Fibroblast of peridontal ligament (primary cell): ENCODE results near the gene XYLB.

ENCODE experiments used
- DNase-seq: peaks from one replicate; pipeline ENCODE4 v3.0.0-alpha.2; 2010; ENCODE audit errors: extremely low read depth

XYLB gene

DNA sequence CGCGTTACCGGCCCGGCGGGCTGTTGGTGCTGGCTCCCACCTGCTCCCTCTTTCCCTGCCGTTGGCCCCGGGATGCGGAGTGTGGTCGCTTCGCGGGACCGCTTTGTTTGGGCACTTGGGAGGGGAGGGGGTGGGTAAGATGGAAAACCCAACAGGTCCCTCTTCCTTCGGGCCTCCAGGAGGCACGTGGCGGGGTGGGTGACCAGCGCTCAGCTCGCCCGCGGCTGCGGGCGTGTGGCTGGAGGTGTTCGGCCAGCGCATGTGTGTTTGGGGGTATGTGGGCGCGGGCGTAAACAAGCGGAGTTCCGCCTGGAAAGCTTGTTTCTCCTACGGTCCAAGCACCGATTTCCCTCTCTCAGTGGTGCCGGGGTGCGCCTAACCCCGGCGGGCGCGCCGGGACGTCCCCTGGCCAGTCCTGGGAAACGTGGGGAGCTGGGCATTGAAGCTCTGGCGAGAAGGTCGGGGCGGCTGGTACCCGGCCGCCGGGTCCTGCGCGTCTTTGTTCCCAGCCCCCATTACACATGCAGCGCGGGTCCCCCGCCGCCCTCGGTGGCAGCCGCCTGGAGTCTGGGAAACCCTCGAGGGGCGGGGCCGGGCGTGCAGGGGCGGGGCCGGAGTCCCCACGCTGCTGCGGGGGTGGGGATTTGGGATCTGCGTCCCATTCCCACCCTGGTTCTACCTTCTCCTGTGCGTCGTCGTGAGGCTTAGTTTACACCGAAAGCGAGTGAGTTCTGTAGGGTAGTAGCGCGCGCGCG, 108.5 kb downstream of the XYLB start:
- DNase-seq, result peak; percentile 10

DNA sequence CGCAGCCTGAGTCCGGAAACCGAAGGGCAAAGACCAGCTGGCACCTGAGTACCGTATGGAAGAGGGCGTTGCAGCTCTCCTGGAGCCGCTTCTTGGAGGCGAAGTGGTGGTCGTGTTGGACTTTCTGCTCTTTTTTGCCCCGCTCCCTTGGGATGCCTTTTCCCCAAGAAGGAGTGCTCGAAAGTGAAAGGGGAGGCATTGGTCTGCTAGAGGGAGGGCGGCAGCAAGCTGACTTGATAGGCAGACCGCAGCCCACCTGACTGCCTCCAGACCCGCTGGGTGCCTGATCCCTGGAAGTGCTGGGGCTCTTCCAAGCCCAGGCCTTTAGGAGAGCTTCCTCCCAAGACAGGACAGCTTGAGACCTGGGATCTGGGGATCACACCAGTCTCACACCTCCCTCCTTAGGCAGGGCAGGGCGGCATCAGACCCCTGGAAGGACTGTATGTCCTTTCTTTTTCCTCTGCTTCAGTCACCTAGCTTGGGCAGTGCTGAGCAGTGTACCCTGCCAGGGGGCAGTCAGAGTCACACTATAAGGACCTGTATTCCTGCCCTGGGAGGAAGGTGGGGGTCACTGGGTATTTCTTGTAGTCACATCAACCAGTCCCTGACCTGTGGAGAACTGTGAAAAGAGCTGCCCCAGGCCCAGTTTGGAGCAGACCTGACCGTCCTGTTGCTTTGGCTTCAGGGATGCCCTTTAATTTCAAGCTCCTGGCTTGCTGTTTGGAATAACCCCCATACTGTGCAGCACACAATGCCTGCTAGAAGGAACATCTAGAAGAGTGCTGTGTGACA, 109.2 kb downstream of the XYLB start:
- peak; percentile 20 for DNase-seq

DNA sequence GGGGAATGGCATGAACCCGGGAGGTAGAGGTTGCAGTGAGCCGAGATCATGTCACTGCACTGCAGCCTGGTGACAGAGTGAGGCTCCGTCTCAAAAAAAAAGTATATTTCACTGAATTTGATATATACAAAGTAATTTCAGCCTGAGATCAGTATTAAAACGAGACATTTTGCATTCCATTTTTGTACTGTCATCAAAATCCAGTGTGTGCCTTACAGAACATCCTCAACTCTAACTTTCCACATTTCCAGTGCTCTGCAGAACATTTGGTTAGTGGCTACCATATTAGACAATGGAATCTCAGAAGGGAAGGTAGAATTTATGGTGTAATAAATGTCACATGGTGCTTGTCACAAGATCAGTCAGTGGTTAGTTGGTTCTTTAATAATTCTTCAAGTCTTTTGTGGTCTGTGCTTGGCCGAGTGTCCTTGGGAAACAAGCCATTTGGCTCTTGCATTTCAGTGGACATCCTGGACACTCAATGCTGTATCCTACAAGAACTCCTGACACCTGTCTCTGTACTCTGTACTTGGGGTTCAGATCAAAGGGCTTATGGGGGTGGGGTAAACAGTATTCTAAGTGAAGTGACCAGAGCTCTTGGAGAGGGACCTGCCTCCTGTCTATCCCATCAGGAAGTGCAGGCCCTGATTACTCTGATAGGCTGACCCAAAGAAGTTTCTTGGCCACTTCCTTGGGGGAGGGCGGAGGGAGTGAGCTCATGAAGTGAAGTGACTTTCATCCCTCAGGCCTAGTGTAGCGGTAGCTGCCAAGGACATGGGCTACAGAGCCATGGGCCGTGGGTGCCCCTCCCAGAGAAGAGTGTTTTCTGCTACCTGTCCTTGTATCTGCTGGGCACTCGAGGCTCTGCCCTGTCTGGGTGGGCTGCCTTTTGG, 110.8 kb downstream of the XYLB start:
- DNase-seq, result peak; percentile 7

DNA sequence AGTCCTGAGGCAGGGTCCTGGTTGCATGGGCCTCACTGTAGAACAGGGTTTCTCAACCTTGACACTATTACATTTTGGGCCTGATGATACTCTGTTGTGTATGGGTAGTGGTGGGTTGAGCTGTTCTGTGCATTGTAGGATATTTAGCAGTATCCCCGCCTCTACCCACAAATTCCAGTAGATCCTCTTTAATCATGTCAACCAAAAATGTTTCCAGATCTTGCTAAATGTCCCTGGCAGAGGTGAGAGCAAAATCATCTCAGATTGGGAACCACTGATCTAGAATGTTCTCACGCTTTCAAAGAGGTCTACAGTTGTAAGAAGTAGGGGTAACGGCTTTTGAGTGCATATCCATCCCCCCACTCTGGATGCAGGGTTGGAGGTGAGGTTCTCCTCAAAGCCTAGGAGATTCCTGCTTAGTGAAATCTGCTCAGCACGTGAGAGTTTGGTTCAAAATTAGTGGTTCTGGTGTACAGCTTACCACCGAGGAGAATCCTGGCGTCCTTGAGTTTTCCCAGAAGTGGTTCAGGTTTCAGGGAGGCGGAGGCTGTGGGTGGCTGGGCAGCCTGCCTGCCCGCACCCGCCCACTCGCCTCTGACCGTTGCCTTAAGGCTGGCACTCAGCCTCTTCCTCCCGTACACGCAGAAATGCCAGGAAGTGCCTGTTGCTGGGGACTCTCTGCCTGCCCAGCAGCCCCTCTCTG, 112.4 kb downstream of the XYLB start:
- DNase-seq, result peak; percentile 87

DNA sequence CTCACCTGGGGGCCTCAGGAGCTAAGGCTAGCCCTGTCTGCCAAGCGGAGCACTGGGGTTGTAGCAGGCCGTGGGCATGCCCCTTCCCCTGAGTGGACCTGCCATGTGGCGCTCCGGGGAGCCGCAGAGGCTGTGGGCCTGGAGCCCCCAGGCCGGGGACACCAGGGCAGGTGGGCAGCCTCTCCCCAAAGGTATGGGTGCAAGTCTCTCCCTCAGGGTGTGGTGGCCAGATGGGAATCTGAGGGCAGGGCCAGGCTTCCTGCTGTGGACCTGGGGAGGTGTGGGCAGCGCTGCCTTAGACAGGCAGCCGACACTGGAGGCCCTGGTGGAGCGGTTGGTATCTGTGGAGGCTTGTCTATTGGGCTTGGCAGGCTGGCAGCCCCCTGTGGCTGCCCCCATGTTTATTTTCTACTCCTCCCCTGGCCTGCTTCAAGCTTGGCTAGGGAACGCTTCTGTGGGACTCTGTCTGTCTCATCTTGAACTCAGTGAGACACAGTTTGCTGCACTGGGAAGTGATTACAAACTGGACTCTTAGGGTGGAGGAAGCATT, 113.0 kb downstream of the XYLB start:
- peak; percentile 8 for DNase-seq

DNA sequence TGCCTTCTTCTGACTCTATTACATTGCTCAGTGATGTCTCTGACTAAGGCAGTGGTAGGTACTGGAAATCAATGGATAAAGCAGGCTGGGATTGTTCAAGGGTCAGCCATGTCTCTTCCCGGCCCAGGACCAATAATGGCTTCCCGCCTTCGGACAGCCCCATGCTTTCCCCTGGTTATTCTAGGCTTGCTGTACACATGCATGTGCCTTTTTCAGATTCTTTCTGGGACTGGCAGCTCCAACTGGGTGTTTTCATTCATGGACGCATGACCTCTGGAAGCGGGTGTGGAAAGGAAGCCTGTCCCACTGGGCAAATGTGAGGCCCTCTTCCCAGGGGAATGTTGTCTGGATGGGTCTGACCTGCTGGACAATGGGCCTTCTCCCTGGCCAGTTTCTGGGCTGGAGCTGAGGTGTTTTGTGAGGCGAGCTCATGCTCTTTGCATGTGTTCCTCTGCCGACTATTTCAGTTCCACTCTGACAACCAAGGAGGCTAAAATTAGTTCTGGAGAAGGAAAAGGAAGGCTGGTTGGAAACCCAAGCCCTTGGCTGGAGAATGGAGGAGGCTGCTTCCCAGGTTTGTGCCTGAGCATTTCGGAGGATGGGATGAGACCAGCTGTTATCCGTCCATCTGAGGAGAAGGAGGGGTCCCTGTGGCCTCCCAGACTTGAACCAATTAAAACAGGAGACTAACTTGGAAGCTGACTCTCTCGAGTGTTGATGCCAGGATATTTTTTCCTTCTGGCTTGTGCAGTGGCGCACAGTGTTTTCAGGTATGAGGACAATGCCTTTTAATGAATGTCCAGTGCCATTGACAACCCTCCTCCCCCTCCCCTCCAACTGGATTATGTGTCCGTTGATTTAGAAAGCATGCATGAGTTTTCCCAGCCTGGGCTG, 114.0 kb downstream of the XYLB start:
- DNase-seq, result no peak
